ENCODE measurements around the gene GLIS2.

GLIS2 gene

DNA sequence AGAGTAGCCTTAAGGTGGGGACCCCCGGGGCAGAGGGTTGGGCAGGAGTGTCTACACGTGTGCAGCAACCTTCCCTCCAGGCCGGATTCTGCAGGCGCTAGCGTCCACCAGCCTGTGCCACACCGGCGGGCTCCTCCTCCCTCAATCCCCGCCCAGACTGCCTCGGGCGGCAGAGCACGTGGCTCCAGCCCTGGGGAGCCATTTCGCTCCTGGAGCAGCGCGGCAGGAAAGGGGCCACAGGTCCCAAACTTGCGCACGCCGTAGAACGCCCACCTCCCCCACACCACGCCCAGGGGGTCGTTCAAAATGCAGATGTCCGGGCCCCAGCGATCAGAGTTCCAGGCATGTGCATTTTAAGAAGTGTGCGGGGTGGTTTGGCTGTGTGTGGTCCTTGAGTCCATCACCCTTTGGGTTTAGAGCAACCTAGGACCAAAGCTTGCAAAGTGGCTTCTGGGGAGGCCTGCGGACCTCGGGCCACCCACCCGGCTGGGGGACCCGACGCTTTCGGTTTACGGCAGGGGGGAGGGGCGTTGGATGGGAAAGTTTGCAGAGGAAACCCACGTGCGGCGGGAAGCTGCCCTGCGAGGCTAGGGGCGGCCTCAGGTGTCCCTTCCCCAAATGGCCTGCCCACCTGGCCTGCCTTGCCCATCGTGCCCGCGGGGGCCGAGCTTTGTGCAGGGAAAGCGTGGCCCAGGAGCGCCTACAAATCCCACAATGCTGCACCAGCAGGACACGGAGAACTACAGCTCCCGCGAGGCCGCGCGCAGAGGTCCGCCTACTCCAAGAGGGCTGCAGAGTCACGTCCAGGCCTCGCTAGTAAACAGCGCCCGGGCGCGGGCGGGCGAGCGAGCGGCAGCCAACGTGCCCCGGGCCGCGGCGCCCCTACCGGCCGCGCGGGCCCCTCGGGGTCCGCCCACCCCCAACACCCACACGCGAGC, 44.4 kb upstream of the GLIS2 start:
- H3K27ac ChIP-seq (ENCODE audit: extremely low read depth, low read depth, low read length): peak overlapping the region; percentile 97
- TF ChIP-seq ZNF132 (tag by site-specific recombination; IDR thresholded peaks at IDR 0.05; ENCODE audit: borderline replicate concordance): no peak
- peak; percentile 81 for TF ChIP-seq GLIS1 (tag by site-specific recombination; IDR thresholded peaks at IDR 0.05)
- TF ChIP-seq, protein P1, sequence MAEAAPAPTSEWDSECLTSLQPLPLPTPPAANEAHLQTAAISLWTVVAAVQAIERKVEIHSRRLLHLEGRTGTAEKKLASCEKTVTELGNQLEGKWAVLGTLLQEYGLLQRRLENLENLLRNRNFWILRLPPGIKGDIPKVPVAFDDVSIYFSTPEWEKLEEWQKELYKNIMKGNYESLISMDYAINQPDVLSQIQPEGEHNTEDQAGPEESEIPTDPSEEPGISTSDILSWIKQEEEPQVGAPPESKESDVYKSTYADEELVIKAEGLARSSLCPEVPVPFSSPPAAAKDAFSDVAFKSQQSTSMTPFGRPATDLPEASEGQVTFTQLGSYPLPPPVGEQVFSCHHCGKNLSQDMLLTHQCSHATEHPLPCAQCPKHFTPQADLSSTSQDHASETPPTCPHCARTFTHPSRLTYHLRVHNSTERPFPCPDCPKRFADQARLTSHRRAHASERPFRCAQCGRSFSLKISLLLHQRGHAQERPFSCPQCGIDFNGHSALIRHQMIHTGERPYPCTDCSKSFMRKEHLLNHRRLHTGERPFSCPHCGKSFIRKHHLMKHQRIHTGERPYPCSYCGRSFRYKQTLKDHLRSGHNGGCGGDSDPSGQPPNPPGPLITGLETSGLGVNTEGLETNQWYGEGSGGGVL (tag by site-specific recombination; IDR thresholded peaks at IDR 0.05): peak; percentile 32; the same call in 1 of the 2 replicates
- no peak for TF ChIP-seq ZNF707 (tag by site-specific recombination; IDR thresholded peaks at IDR 0.05)
- no peak for TF ChIP-seq ZNF560 (tag by site-specific recombination; IDR thresholded peaks at IDR 0.05; ENCODE audit: borderline replicate concordance)
- TF ChIP-seq ZNF529 (tag by site-specific recombination; IDR thresholded peaks at IDR 0.05; ENCODE audit: insufficient replicate concordance): no peak
- TF ChIP-seq ZNF121 (tag by site-specific recombination; IDR thresholded peaks at IDR 0.05): 0 out of 2 replicates have a peak, but pooled peaks have one; percentile 26
- TF ChIP-seq, protein P2, sequence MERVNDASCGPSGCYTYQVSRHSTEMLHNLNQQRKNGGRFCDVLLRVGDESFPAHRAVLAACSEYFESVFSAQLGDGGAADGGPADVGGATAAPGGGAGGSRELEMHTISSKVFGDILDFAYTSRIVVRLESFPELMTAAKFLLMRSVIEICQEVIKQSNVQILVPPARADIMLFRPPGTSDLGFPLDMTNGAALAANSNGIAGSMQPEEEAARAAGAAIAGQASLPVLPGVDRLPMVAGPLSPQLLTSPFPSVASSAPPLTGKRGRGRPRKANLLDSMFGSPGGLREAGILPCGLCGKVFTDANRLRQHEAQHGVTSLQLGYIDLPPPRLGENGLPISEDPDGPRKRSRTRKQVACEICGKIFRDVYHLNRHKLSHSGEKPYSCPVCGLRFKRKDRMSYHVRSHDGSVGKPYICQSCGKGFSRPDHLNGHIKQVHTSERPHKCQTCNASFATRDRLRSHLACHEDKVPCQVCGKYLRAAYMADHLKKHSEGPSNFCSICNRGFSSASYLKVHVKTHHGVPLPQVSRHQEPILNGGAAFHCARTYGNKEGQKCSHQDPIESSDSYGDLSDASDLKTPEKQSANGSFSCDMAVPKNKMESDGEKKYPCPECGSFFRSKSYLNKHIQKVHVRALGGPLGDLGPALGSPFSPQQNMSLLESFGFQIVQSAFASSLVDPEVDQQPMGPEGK (tag by site-specific recombination; IDR thresholded peaks at IDR 0.05): peak; percentile 91
- 0 out of 2 replicates have a peak, but pooled peaks have one; percentile 28 for TF ChIP-seq ZNF596 (tag by site-specific recombination; IDR thresholded peaks at IDR 0.05)
- TF ChIP-seq, protein P3, sequence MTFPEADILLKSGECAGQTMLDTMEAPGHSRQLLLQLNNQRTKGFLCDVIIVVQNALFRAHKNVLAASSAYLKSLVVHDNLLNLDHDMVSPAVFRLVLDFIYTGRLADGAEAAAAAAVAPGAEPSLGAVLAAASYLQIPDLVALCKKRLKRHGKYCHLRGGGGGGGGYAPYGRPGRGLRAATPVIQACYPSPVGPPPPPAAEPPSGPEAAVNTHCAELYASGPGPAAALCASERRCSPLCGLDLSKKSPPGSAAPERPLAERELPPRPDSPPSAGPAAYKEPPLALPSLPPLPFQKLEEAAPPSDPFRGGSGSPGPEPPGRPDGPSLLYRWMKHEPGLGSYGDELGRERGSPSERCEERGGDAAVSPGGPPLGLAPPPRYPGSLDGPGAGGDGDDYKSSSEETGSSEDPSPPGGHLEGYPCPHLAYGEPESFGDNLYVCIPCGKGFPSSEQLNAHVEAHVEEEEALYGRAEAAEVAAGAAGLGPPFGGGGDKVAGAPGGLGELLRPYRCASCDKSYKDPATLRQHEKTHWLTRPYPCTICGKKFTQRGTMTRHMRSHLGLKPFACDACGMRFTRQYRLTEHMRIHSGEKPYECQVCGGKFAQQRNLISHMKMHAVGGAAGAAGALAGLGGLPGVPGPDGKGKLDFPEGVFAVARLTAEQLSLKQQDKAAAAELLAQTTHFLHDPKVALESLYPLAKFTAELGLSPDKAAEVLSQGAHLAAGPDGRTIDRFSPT (tag by site-specific recombination; IDR thresholded peaks at IDR 0.05): peak; percentile 97
- peak; percentile 57 for TF ChIP-seq SP2 (tag by site-specific recombination; IDR thresholded peaks at IDR 0.05)
- no peak for TF ChIP-seq ZNF175 (tag by site-specific recombination; IDR thresholded peaks at IDR 0.05)
- TF ChIP-seq ZNF792 (tag by site-specific recombination; IDR thresholded peaks at IDR 0.05): no peak
- no peak for TF ChIP-seq ZNF677 (tag by site-specific recombination; IDR thresholded peaks at IDR 0.05)
- TF ChIP-seq ZNF660 (tag by site-specific recombination; IDR thresholded peaks at IDR 0.05): peak; percentile 20; the same call in 1 of the 2 replicates
- TF ChIP-seq, protein P4, sequence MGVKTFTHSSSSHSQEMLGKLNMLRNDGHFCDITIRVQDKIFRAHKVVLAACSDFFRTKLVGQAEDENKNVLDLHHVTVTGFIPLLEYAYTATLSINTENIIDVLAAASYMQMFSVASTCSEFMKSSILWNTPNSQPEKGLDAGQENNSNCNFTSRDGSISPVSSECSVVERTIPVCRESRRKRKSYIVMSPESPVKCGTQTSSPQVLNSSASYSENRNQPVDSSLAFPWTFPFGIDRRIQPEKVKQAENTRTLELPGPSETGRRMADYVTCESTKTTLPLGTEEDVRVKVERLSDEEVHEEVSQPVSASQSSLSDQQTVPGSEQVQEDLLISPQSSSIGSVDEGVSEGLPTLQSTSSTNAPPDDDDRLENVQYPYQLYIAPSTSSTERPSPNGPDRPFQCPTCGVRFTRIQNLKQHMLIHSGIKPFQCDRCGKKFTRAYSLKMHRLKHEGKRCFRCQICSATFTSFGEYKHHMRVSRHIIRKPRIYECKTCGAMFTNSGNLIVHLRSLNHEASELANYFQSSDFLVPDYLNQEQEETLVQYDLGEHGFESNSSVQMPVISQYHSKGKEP (tag by site-specific recombination; IDR thresholded peaks at IDR 0.05): 0 out of 2 replicates have a peak, but pooled peaks have one; percentile 5
- no peak for TF ChIP-seq ZNF558 (tag by site-specific recombination; IDR thresholded peaks at IDR 0.05)
- TF ChIP-seq, protein P5, sequence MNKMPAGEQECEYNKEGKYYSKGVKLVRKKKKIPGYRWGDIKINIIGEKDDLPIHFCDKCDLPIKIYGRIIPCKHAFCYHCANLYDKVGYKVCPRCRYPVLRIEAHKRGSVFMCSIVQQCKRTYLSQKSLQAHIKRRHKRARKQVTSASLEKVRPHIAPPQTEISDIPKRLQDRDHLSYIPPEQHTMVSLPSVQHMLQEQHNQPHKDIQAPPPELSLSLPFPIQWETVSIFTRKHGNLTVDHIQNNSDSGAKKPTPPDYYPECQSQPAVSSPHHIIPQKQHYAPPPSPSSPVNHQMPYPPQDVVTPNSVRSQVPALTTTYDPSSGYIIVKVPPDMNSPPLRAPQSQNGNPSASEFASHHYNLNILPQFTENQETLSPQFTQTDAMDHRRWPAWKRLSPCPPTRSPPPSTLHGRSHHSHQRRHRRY (tag by site-specific recombination; IDR thresholded peaks at IDR 0.05): peak; percentile 50; the same call in 1 of the 2 replicates
- TF ChIP-seq YY2 (tag by site-specific recombination; IDR thresholded peaks at IDR 0.05): peak; percentile 26
- TF ChIP-seq ZNF354C (tag by site-specific recombination; IDR thresholded peaks at IDR 0.05; ENCODE audit: borderline replicate concordance, low read depth): no peak
- TF ChIP-seq GLI2 (tag by site-specific recombination; IDR thresholded peaks at IDR 0.05; ENCODE audit: borderline replicate concordance, low read depth): no peak
- TF ChIP-seq, protein P6, sequence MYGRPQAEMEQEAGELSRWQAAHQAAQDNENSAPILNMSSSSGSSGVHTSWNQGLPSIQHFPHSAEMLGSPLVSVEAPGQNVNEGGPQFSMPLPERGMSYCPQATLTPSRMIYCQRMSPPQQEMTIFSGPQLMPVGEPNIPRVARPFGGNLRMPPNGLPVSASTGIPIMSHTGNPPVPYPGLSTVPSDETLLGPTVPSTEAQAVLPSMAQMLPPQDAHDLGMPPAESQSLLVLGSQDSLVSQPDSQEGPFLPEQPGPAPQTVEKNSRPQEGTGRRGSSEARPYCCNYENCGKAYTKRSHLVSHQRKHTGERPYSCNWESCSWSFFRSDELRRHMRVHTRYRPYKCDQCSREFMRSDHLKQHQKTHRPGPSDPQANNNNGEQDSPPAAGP (tag by site-specific recombination; IDR thresholded peaks at IDR 0.05): peak; percentile 88
- peak; percentile 24 for TF ChIP-seq OSR2 (tag by site-specific recombination; IDR thresholded peaks at IDR 0.05)
- no peak for TF ChIP-seq ZNF155 (tag by site-specific recombination; IDR thresholded peaks at IDR 0.05)

More for the DNA sequence above, 44.4 kb upstream of the GLIS2 start:
- POLR2A ChIA-PET: interaction anchor here (0.6 to 4.4 kb wide), 14 partner anchors 9 to 312 kb away, joined by 3 to 45 read pairs (median 3); no protein-coding TSS in a partner anchor
- Histone ChIP-seq H3K4me3 (ENCODE audit: low read depth, low read length) (peak overlapping the region; percentile 57), H3K9me3 (ENCODE audit: control insufficient read depth, insufficient read depth, low read depth, low read length) (no peaks in the 10 kb centered on the region), H3K36me3 (ENCODE audit: control insufficient read depth in 2 of 2, insufficient read depth in 1 of 2, low read length in 2 of 2) (peaks cover 0 to 3% of the 10 kb centered on the region in 2 experiments; a peak in 2 of 3 replicates), H3K4me1 (ENCODE audit: control insufficient read depth, insufficient read depth, low read length) (peaks cover 6% of the 10 kb centered on the region)
- CTCF ChIA-PET: interaction anchor here (0.7 to 4.6 kb wide), 9 partner anchors 10 to 1292 kb away, joined by 3 to 32 read pairs (median 5); no protein-coding TSS in a partner anchor
